Thyroid gland (tissue), 4 donors: ENCODE results near the gene CYP19A1. TPM values are rescaled to one million over a fixed set of nuclear protein-coding genes. Genes with fewer than 3 reads are reported as not detected.

Experiments used
- DNase-seq, 2 donors: peaks; one replicate each; pipeline ENCODE4 v3.0.0-alpha.2; 2019
- H3K27ac ChIP-seq, 3 donors: fragments of 200-600 bp; sonication (generic); 1 replicate in 2 of 3; 2 replicates in 1 of 3; pipeline ENCODE4 v1.5.1; 2016 to 2019; ENCODE audit warnings: mild to moderate bottlenecking in 1 of 3, moderate library complexity in 1 of 3
- H3K27me3 ChIP-seq: fragments of 200-600 bp; sonication (generic); one replicate; pipeline ENCODE4 v1.5.1; 2019
- H3K36me3 ChIP-seq, 2 donors: fragments of 200-600 bp; sonication (generic); one replicate each; pipeline ENCODE4 v1.5.1; 2016 to 2019
- H3K4me1 ChIP-seq, 2 donors: fragments of 200-600 bp; sonication (generic); one replicate each; pipeline ENCODE4 v1.5.1; 2017 to 2019
- H3K4me3 ChIP-seq, 3 donors: fragments of 200-600 bp; sonication (generic); replicated peaks in 1 of 3; 1 replicate in 2 of 3; 2 replicates in 1 of 3; pipeline ENCODE4 v1.5.1; 2016; ENCODE audit warnings: mild to moderate bottlenecking in 1 of 3
- H3K9me3 ChIP-seq: fragments of 200-600 bp; sonication (generic); one replicate; pipeline ENCODE4 v1.5.1; 2017
- POLR2A ChIP-seq, 2 donors: fragments of 450-650 bp; IDR thresholded peaks; one replicate each; pipeline ENCODE4 v1.6.1; 2017; ENCODE audit warnings: antibody characterized with exemption in 2 of 2, mild to moderate bottlenecking in 2 of 2, moderate library complexity in 1 of 2
- WGBS, 2 donors: methylation state at CpG; one replicate each; pipeline ENCODE4 v1.1.5; 2017; 5-methylcytosine and 5-hydroxymethylcytosine counted together
- intact Hi-C: fragments of 100-400 bp; cut with DNase I; formaldehyde crosslinking; loops from one replicate; pipeline ENCODE4 v1.15.1; 2023
- total RNA-seq, 4 donors: library from RNA; depleted of rRNA; stranded (reverse); fragments of >200 nt; gene quantifications; one replicate each; pipeline ENCODE4 v1.2.3, GENCODE V29; 2016
- TF ChIP-seq, protein P1 (sequence below), 6 experiments: fragments of 200-600 bp in 3 of 6; fragments of 450-650 bp in 3 of 6; sonication (generic) in 3 of 6; IDR thresholded peaks; one replicate each; pipeline ENCODE4 v1.5.1; 2016 to 2019; ENCODE audit warnings: antibody characterized with exemption in 6 of 6, mild to moderate bottlenecking in 2 of 6, inconsistent platforms in 1 of 6, moderate library complexity in 1 of 6

Gene CYP19A1
- total RNA-seq, 4 donors from 2014 or later = 1.6 to 5.5 (median 4.5) TPM

DNA sequence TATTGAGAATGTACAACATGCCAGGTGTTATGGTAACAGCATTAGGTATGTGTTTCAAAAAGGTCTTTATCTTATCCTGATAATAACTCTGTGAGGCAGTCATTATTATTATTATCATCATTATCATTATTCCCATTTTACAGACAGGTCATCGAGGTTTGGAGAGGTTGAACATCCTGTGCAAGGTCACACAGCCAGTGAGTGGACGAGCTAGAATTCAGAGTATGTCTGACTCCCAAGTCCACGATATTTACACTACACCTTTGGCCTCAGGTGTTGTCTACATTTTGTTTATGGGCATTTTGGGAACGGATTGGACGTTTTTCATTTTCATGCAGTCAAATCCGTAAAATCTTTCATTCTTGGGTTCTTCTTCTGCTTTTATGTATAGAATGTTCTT, 27.0 kb upstream of the CYP19A1 start:
- DNase-seq = no peak
- WGBS, 2 donors = 88 to 94% methylated on average over 6 of the region's 6 CpGs
- intact Hi-C loops = no loop called here
- Histone ChIP-seq H3K9me3 (no peaks in the 10 kb centered on the region), H3K36me3 (no peaks in the 10 kb centered on the region), H3K27ac (no peak overlapping the region), H3K27me3 (no peaks in the 10 kb centered on the region), H3K4me1 (peaks cover 0 to 6% of the 10 kb centered on the region in 2 donors), H3K4me3 (no peak overlapping the region)
- TF ChIP-seq, protein P1, sequence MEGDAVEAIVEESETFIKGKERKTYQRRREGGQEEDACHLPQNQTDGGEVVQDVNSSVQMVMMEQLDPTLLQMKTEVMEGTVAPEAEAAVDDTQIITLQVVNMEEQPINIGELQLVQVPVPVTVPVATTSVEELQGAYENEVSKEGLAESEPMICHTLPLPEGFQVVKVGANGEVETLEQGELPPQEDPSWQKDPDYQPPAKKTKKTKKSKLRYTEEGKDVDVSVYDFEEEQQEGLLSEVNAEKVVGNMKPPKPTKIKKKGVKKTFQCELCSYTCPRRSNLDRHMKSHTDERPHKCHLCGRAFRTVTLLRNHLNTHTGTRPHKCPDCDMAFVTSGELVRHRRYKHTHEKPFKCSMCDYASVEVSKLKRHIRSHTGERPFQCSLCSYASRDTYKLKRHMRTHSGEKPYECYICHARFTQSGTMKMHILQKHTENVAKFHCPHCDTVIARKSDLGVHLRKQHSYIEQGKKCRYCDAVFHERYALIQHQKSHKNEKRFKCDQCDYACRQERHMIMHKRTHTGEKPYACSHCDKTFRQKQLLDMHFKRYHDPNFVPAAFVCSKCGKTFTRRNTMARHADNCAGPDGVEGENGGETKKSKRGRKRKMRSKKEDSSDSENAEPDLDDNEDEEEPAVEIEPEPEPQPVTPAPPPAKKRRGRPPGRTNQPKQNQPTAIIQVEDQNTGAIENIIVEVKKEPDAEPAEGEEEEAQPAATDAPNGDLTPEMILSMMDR (IDR thresholded peaks at IDR 0.05) = no peak
- no peak for TF ChIP-seq POLR2A (IDR thresholded peaks at IDR 0.05)

DNA sequence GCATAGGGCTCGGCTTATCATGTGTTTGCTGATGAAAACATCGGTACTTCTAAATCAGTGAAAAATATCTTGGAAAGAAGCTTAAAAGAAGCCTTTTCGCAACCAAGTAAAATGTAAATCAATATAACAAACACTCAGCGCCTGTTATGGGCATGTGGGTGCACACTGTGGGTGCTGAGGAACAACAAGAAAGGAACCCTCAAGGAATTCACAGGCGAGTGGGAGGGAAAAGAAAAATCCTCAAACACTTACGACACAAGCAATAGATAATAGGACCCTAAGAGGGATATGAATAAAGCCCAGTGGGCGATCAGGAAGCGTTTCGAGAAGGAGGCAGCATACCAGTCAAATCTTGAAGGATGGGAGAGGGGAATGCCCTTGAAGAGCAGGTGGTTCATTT, 25.0 kb upstream of the CYP19A1 start:
- no peaks in the 10 kb centered on the region for H3K36me3 ChIP-seq
- TF ChIP-seq, protein P1 (IDR thresholded peaks at IDR 0.05) = no peak
- no peak for TF ChIP-seq POLR2A (IDR thresholded peaks at IDR 0.05)
- H3K4me1 ChIP-seq = peaks cover 0 to 6% of the 10 kb centered on the region in 2 donors
- WGBS, 2 donors = 85 to 88% methylated on average over 9 of the region's 9 CpGs
- no peak overlapping the region for H3K4me3 ChIP-seq
- no peak for DNase-seq
- no peak overlapping the region for H3K27ac ChIP-seq
- no peaks in the 10 kb centered on the region for H3K27me3 ChIP-seq
- intact Hi-C loops = no loop called here
- H3K9me3 ChIP-seq = no peaks in the 10 kb centered on the region

DNA sequence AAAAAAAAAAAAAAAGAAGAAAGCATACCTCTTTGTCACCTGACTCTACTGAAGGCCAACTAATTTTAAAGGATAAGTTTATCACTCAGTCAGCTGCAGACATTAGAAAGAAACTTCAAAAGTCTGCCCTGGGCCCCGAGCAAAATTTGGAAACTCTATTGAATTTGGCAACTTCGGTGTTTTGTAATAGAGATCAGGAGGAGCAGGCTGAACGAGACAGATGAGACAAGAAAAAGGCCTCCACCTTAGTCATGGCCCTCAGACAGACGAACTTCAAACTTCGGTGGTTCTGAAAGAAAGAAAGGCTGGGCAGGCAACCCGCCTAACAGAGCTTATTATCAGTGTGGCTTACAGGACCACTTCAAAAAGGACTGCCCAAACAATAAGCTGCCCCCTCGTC, 21.6 kb upstream of the CYP19A1 start:
- no peak for TF ChIP-seq POLR2A (IDR thresholded peaks at IDR 0.05)
- TF ChIP-seq, protein P1 (IDR thresholded peaks at IDR 0.05) = no peak
- no peak overlapping the region for H3K4me3 ChIP-seq
- no peaks in the 10 kb centered on the region for H3K36me3 ChIP-seq
- no peaks in the 10 kb centered on the region for H3K4me1 ChIP-seq
- 81 to 87% methylated on average over 7 of the region's 7 CpGs for WGBS, 2 donors
- no peaks in the 10 kb centered on the region for H3K27me3 ChIP-seq
- intact Hi-C loops = no loop called here
- H3K9me3 ChIP-seq = no peaks in the 10 kb centered on the region
- no peak overlapping the region for H3K27ac ChIP-seq
- DNase-seq = no peak

DNA sequence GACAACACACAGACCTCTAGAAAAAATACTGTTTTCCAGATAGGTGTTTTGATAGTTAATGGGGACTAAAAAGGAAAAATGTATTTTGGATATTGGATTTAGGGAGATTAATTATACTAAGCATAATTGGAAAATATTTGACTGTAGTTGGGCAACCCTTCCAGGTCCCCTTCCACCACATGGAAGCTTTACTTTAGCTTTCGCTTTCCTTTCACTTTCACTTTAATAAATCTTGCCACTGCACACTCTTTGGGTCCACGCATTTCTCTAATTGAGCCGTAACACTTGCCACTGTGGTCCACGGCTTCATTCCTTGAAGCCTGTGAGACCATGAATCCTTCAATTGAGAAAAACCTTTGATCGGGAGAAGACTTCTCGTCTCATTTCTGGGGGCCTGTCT, 18.6 kb upstream of the CYP19A1 start:
- Histone ChIP-seq H3K4me3 (no peak overlapping the region), H3K27me3 (no peaks in the 10 kb centered on the region), H3K27ac (no peak overlapping the region), H3K9me3 (no peaks in the 10 kb centered on the region), H3K4me1 (no peaks in the 10 kb centered on the region), H3K36me3 (no peaks in the 10 kb centered on the region)
- 95 to 97% methylated on average over 6 of the region's 6 CpGs for WGBS, 2 donors
- TF ChIP-seq POLR2A (IDR thresholded peaks at IDR 0.05) = no peak
- TF ChIP-seq, protein P1 (IDR thresholded peaks at IDR 0.05) = no peak
- intact Hi-C loops = no loop called here
- no peak for DNase-seq

DNA sequence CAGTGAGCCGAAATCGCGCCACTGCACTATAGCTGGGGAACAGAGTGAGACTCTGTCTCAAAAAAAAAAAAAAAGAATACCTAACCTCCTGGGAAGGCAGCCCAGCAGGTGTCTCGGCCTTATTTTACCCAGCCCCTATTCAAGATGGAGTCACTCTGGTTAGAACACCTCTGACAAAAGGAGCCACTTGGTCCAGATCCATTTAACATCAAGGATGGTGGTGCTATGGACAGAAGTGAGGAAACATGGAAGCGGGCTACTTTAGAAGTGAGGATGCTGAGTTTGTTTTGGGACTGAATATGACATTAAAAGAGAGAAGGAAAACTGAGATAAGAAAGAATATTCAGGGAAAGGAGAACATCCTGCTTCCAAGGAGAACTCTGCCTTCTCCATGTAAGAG, 17.8 kb upstream of the CYP19A1 start:
- no peak for DNase-seq
- Histone ChIP-seq H3K27me3 (no peaks in the 10 kb centered on the region), H3K4me1 (no peaks in the 10 kb centered on the region), H3K36me3 (no peaks in the 10 kb centered on the region), H3K27ac (no peak overlapping the region), H3K9me3 (no peaks in the 10 kb centered on the region), H3K4me3 (no peak overlapping the region)
- WGBS, 2 donors = 96 to 99% methylated on average over 5 of the region's 5 CpGs
- intact Hi-C loops = no loop called here
- no peak for TF ChIP-seq POLR2A (IDR thresholded peaks at IDR 0.05)
- TF ChIP-seq, protein P1 (IDR thresholded peaks at IDR 0.05) = no peak
